ENCODE results near the gene AHCYL2.

DNA sequence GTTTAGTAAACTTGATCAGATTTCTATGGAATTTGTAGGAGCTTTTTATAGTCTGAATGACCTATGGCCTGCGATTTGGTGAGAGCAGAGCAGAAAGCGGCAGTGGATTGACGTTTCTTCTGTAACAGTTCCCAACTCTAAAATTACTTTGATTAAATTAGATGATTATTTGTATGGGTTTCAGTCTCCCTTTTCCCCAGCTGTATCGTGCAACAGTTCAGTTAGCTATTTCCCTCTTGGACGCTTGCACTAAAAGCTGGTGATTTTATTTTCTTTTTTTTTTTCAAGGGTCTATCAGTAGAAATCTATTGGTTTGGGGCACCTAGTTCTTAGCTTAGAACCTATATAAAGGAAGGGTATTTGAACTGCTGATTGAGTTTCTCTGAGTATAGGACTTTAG is 6.8 kb downstream of the AHCYL2 start:
- TF ChIP-seq, protein P1, sequence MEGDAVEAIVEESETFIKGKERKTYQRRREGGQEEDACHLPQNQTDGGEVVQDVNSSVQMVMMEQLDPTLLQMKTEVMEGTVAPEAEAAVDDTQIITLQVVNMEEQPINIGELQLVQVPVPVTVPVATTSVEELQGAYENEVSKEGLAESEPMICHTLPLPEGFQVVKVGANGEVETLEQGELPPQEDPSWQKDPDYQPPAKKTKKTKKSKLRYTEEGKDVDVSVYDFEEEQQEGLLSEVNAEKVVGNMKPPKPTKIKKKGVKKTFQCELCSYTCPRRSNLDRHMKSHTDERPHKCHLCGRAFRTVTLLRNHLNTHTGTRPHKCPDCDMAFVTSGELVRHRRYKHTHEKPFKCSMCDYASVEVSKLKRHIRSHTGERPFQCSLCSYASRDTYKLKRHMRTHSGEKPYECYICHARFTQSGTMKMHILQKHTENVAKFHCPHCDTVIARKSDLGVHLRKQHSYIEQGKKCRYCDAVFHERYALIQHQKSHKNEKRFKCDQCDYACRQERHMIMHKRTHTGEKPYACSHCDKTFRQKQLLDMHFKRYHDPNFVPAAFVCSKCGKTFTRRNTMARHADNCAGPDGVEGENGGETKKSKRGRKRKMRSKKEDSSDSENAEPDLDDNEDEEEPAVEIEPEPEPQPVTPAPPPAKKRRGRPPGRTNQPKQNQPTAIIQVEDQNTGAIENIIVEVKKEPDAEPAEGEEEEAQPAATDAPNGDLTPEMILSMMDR (IDR thresholded peaks at IDR 0.05): no peak
- no peak for TF ChIP-seq POLR2A (IDR thresholded peaks at IDR 0.05)
